Left ventricle myocardium inferior (tissue), 1 donor: Measurements from ENCODE around the gene CRELD1. TPM values are rescaled to one million over a fixed set of nuclear protein-coding genes. Genes with fewer than 3 reads are reported as not detected.

Experiments
- DNase-seq: peaks from one replicate; pipeline ENCODE4 v3.0.0-alpha.2; 2020
- H3K27ac ChIP-seq: fragments of 200-600 bp; replicated peaks from 2 replicates; pipeline ENCODE4 v1.8.0; 2021
- H3K27me3 ChIP-seq: fragments of 200-600 bp; 2 replicates; pipeline ENCODE4 v1.8.0; 2021; ENCODE audit warnings: low read depth
- H3K36me3 ChIP-seq: fragments of 200-600 bp; 2 replicates; pipeline ENCODE4 v1.8.0; 2021
- H3K4me1 ChIP-seq: fragments of 200-600 bp; 2 replicates; pipeline ENCODE4 v1.8.0; 2021
- H3K4me3 ChIP-seq: fragments of 200-600 bp; 2 replicates; pipeline ENCODE4 v1.8.0; 2021; ENCODE audit warnings: mild to moderate bottlenecking, moderate library complexity
- H3K9me3 ChIP-seq: fragments of 200-600 bp; replicated peaks from 2 replicates; pipeline ENCODE4 v1.8.0; 2021
- CTCF ChIP-seq: fragments of 200-600 bp; IDR thresholded peaks from 2 replicates; pipeline ENCODE4 v1.8.0; 2021; ENCODE audit warnings: antibody characterized with exemption, mild to moderate bottlenecking, borderline replicate concordance
- intact Hi-C: fragments of 100-400 bp; cut with micrococcal nuclease; formaldehyde crosslinking; loops from one replicate; pipeline ENCODE4 v1.11.0; 2022
- total RNA-seq: library from RNA; stranded (reverse); fragmentation: NEBNext Ultra II Directional; extraction: Animal tissue kit (Norgen Biotek cat#: 25700); gene quantifications from one replicate; pipeline ENCODE4 v1.2.1, GENCODE V29; 2021
- donor health status: DM: no; HTN: yes; CAD: no; lungs with severe emphysema.

Gene CRELD1
- total RNA-seq, 1 donor from 2014 or later = 72.3 TPM

GRCh38 chr3:9902372-9903237, 31.0 kb upstream of the CRELD1 start, which contains the start of gene IL17RE:
TSS of gene IL17RE (plus strand) at chr3:9902848. CDS start at chr3:9902933, 85 bp downstream.
- Histone ChIP-seq H3K9me3 (no peaks in the 10 kb centered on the region), H3K36me3 (no peaks in the 10 kb centered on the region), H3K27ac (peak within 1 kb of the TSS; percentile 56), H3K4me1 (peaks cover 18% of the 10 kb centered on the region), H3K4me3 (peak within 1 kb of the TSS; percentile 37), H3K27me3 (no peaks in the 10 kb centered on the region)
- TF ChIP-seq CTCF = no peak
- intact Hi-C loops = no loop called here
- no peak for DNase-seq

GRCh38 chr3:9903238-9903624, 30.4 kb upstream of the CRELD1 start:
- no peaks in the 10 kb centered on the region for H3K9me3 ChIP-seq
- DNase-seq = no peak
- peak overlapping the region; percentile 37 for H3K4me3 ChIP-seq
- no peaks in the 10 kb centered on the region for H3K27me3 ChIP-seq
- H3K27ac ChIP-seq = peak overlapping the region; percentile 56
- TF ChIP-seq CTCF = no peak
- peaks cover 18% of the 10 kb centered on the region for H3K4me1 ChIP-seq
- H3K36me3 ChIP-seq = no peaks in the 10 kb centered on the region
- intact Hi-C loops = no loop called here

- no peaks in the 10 kb centered on the region for H3K9me3 ChIP-seq
- DNase-seq = no peak
- intact Hi-C loops = no loop called here
- TF ChIP-seq CTCF = no peak
- peaks cover 18% of the 10 kb centered on the region for H3K4me1 ChIP-seq
- H3K27me3 ChIP-seq = no peaks in the 10 kb centered on the region
- no peak overlapping the region for H3K27ac ChIP-seq
- H3K36me3 ChIP-seq = no peaks in the 10 kb centered on the region
- no peak overlapping the region for H3K4me3 ChIP-seq
These were observed 29.7 kb upstream of the CRELD1 start for GRCh38 chr3:9903904-9904303.

GRCh38 chr3:9906480-9906879, 27.2 kb upstream of the CRELD1 start:
- DNase-seq = no peak
- H3K4me1 ChIP-seq = peaks cover 18% of the 10 kb centered on the region
- intact Hi-C loops = no loop called here
- no peaks in the 10 kb centered on the region for H3K36me3 ChIP-seq
- TF ChIP-seq CTCF = no peak
- H3K4me3 ChIP-seq = no peak overlapping the region
- no peak overlapping the region for H3K27ac ChIP-seq
- no peaks in the 10 kb centered on the region for H3K27me3 ChIP-seq
- H3K9me3 ChIP-seq = no peaks in the 10 kb centered on the region

- DNase-seq = no peak
- no peak overlapping the region for H3K27ac ChIP-seq
- no peaks in the 10 kb centered on the region for H3K9me3 ChIP-seq
- no peaks in the 10 kb centered on the region for H3K36me3 ChIP-seq
- peaks cover 4% of the 10 kb centered on the region for H3K4me1 ChIP-seq
- no peak for TF ChIP-seq CTCF
- intact Hi-C loops = no loop called here
- no peaks in the 10 kb centered on the region for H3K27me3 ChIP-seq
- no peak overlapping the region for H3K4me3 ChIP-seq
These were observed 25.3 kb upstream of the CRELD1 start for GRCh38 chr3:9908286-9908685.
